ENCODE data around the gene USP6NL. TPM values are rescaled to one million over a fixed set of nuclear protein-coding genes. Genes with fewer than 3 reads are reported as not detected.
"Not testable (repeated sequence)": the region's sequence is repeated elsewhere in the genome, so short reads cannot be mapped to it uniquely, and the experiment has no call there.

Gene USP6NL
- total RNA-seq, 1 donor from 2014 or later: 21.6 TPM

GRCh38 chr10:11440250-11441150, 170.9 kb downstream of the USP6NL start:
- H3K27ac ChIP-seq: no peak overlapping the region
- H3K27me3 ChIP-seq: peaks cover 4% of the 10 kb centered on the region
- no peak overlapping the region for H3K4me3 ChIP-seq
- H3K4me1 ChIP-seq: no peaks in the 10 kb centered on the region
- no peaks in the 10 kb centered on the region for H3K36me3 ChIP-seq
- intact Hi-C loops (cut with DNase I): no loop called here
- no peak for TF ChIP-seq CTCF (IDR thresholded peaks at IDR 0.05)
- ATAC-seq: no peak
- DNase-seq: no peak
- no peaks in the 10 kb centered on the region for H3K9me3 ChIP-seq

- no peak for ATAC-seq
- H3K4me3 ChIP-seq: no peak overlapping the region
These were observed 171.9 kb downstream of the USP6NL start for GRCh38 chr10:11439523-11440053.

GRCh38 chr10:11437391-11438142, 173.9 kb downstream of the USP6NL start:
- no peak for TF ChIP-seq CTCF (IDR thresholded peaks at IDR 0.05)
- H3K27ac ChIP-seq: no peak overlapping the region
- no peaks in the 10 kb centered on the region for H3K36me3 ChIP-seq
- H3K4me3 ChIP-seq: no peak overlapping the region
- no peak for DNase-seq
- no peaks in the 10 kb centered on the region for H3K9me3 ChIP-seq
- ATAC-seq: no peak
- no peaks in the 10 kb centered on the region for H3K4me1 ChIP-seq
- H3K27me3 ChIP-seq: no peaks in the 10 kb centered on the region
- intact Hi-C loops (cut with DNase I): no loop called here

More at GRCh38 chr10:11439523-11440053, 171.9 kb downstream of the USP6NL start:
- no peaks in the 10 kb centered on the region for H3K4me1 ChIP-seq
- DNase-seq: no peak
- H3K27ac ChIP-seq: no peak overlapping the region
- TF ChIP-seq CTCF (IDR thresholded peaks at IDR 0.05): no peak
- no peaks in the 10 kb centered on the region for H3K27me3 ChIP-seq
- no peaks in the 10 kb centered on the region for H3K36me3 ChIP-seq
- no peaks in the 10 kb centered on the region for H3K9me3 ChIP-seq
- intact Hi-C loops (cut with DNase I): no loop called here

- H3K27ac ChIP-seq; H3K36me3 ChIP-seq; ATAC-seq; intact Hi-C loops (cut with DNase I); H3K9me3 ChIP-seq; H3K27me3 ChIP-seq; H3K4me3 ChIP-seq; DNase-seq; H3K4me1 ChIP-seq: not testable (repeated sequence)
These were observed 175.0 kb downstream of the USP6NL start for GRCh38 chr10:11436445-11436844.

GRCh38 chr10:11435581-11435981, 175.9 kb downstream of the USP6NL start:
- ATAC-seq (no peak), DNase-seq (no peak)
- no peak overlapping the region for H3K27ac ChIP-seq
- no peak for TF ChIP-seq CTCF (IDR thresholded peaks at IDR 0.05)
- H3K9me3 ChIP-seq: no peaks in the 10 kb centered on the region
- intact Hi-C loops (cut with DNase I): no loop called here
- H3K27me3 ChIP-seq: no peaks in the 10 kb centered on the region
- H3K36me3 ChIP-seq: no peaks in the 10 kb centered on the region
- no peak overlapping the region for H3K4me3 ChIP-seq
- H3K4me1 ChIP-seq: no peaks in the 10 kb centered on the region

GRCh38 chr10:11434324-11434723, 177.1 kb downstream of the USP6NL start:
- no peaks in the 10 kb centered on the region for H3K9me3 ChIP-seq
- intact Hi-C loops (cut with DNase I): no loop called here
- ATAC-seq (no peak), DNase-seq (no peak)
- H3K4me3 ChIP-seq: no peak overlapping the region
- TF ChIP-seq CTCF (IDR thresholded peaks at IDR 0.05): no peak
- no peaks in the 10 kb centered on the region for H3K27me3 ChIP-seq
- H3K36me3 ChIP-seq: no peaks in the 10 kb centered on the region
- H3K27ac ChIP-seq: no peak overlapping the region
- no peaks in the 10 kb centered on the region for H3K4me1 ChIP-seq

All from upper lobe of right lung (tissue), 1 donor.